Activated naive CD4-positive, alpha-beta T cell (primary cell): ENCODE measurements around the gene TSFM.

Source experiments
- DNase-seq, 4 experiments: peaks; one replicate each; lab custom pipeline; 2025; lab: John Stamatoyannopoulos, UW

The TSFM gene

DNA sequence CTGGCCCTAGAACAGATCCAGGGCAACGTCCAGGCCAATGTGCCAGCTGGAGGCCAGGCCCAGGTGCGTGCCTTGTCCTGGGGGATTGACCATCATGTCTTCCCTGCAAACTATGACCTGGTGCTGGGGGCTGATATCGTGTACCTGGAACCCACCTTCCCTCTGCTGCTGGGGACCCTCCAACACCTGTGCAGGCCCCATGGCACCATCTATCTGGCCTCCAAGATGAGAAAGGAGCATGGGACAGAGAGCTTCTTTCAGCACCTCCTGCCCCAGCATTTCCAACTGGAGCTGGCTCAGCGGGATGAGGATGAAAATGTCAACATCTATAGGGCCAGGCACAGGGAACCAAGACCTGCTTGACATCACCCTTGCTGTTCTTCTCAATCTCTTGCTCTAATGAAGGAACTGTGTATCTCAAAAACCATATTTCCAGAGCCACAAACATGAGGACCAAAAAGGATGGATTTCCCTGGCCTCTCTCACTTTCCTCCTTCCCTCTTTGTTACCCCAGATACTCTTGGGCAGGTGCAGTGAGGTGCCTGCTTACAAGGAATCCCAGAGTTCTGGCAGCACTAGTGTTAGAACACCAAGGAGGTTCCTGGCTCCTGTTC is 2.2 kb upstream of the TSFM start:
- DNase-seq = no peak

DNA sequence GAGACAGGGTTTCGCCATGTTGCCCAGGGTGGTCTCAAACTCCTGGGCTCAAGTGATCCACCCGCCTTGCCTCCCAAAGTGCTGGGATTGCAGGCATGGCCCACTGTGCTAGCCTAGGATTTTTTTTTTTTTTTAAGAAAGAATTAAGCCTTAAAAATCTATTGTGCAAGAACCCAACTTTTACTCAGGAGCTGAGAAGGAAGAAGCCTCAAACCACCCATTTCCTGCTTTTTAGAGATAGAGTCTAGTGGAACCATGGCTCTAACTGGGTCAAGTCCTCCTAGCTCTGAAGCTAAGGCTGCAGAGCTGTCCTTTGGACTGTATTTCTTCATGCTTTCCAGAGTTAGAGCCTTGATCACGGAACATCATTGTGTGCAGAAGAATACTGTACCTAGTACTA is 1.3 kb upstream of the TSFM start:
- DNase-seq = no peak

DNA sequence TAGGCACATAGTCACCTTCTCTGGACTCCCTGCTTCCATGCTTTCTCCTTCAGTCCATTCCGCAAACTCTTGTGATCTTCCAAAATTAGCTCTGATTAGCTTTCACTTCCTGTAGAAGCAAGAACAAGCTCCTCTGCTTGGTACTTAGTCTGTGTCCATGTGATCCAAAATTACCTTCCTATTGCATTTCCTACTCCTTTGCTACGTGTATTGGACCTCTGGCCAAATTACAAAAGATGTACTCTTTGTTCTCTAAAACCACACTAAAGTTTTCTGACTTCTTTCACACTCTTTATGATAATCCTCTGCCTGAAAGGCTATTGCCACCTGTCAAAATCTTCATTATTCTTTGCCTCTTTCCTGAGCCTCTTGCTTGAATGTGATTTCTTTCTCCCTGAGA is 786 bp upstream of the TSFM start:
- DNase-seq = no peak

DNA sequence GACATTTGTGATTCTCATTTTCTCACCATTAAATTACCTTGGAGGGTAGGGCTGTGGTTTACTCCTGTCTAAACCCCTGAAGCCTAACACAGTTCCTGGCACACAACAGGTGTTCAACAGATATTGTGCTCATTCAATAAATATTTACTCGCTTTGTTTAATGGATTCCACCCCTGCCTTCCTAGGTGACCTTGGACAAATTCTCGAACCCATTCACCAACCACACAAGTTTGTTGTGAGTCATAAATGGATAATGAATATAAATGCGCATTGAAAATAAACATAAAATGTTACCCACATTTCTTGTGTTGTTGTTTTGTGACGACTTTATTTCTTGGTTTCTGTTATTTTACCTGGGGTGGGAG is 362 bp upstream of the TSFM start:
- no peak for DNase-seq

DNA sequence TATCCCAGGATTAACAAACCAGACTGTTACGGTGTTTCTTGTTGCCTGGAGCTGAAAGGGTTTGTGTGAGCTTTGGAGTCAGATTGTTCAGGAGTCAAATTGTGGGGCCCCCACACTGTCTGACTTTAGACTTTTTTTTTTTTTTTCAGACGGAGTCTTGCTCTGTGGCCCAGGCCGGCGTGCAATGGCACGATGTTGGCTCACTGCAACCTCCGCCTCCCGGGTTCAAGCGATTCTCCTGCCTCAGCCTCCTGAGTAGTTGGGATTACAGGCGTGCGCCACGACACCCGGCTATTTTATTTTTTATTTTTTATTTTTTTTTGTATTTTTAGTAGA is 847 bp downstream of the TSFM start:
- DNase-seq = no peak

DNA sequence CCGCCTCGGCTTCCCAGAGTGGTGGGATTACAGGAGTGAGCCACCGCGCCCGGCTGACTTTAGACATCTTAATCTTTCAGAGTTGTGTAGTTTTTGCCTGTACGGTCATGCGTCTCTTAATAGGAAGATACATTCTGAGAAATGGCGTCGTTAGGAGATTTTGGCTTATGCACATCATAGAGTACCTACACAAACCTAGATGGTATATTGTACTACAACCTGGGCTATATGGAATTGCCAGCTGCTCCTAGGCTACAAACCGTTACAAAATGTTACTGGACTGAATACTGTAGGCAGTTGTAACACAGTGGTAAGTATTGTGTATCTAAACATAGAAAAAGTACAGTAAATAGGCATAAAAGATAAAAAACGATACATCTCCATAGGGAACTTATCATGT is 1.3 kb downstream of the TSFM start:
- DNase-seq = no peak

DNA sequence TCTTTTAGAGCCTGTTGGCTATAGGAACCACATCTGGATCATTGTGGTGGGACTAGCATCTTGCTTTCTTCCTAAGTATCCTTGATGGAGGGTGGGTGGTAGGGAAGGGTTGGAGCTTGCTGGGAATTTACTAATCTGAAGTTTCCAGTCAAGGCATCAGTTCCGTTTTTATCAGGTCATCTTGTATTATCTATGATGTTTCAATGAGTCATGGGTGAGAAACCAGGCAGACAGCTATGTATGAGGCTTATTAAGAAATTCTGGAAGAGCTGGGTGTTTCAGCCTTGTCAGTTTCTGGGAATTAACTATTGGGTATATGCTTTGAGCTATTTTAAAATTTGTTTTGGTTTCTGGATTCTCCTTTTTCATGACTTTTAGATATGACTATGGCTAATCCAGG is 11.3 kb downstream of the TSFM start:
- DNase-seq = no peak

DNA sequence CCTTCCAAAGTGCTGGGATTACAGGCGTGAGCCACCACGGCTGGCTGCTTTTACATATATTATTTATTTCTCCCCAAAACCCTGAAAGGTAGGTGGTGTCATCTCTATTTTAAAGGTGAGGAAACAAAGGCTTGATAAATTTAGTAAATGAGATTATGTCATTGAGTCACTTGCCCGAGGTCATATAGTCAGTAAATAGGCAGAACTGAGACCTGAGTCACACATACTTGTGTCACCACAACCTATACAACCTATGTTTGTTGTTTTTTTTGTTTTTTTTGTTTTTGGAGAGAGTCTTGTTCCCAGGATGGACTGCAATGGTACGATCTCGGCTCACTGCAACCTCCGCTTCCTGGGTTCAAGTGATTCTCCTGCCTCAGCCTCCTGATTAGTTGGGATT is 12.8 kb downstream of the TSFM start:
- DNase-seq = no peak

DNA sequence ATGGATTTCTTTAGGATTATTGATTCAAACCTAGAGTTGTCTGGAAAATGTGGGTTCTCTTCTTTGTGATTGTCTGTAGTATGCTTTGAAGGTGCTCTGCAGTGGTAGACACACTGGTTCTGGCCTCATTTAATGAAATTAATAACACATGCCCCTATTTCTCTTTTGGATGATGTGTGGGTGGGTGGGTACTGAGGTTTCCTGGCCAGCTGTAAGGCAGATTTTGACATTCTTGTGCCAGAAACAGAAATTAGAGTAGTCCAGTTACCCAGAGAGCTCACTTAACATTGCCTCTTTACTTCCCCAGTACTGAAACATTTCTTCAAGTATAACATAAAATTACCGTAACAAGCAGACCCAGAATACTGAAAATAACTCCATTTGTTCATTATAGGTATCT is 14.4 kb downstream of the TSFM start:
- DNase-seq = no peak

DNA sequence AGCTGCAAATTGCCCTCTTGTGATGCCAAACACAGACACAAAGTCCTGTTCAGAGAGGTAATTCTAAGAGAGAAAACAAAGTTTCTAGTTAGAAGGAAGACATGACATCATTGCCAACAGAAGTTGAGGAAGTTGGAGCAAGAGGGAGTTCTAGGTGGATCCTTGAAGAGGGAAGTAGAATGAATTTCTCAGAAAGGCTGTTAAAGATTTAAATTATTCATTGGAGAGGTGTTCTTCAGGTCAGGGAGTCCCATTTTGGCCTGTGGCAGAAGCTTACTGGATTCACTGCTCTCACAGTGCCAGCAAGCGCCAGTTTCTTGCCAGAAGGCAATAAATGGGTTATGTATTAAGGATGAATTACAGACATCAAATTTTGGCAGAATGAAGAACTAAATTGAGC is 15.3 kb downstream of the TSFM start:
- DNase-seq = no peak

DNA sequence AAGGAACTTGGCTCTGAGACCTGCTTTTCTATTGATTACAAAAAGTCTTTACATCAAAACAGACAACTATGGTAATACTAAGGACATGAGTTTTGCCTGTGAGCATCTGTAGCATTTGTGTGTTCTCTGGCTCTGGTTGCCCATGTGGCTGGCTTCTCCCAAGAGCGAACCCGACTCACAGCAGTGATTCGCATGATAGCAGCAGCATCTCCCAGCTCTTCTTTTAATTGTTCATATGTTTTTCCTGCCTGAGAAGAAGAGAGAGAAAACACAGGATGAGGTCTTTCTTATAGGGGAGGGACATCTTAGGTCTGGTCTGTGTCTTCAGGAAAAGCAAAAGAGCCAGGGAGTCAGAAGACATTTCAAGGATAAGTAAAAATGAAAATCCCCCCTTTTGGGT is 18.4 kb downstream of the TSFM start:
- DNase-seq = no peak

DNA sequence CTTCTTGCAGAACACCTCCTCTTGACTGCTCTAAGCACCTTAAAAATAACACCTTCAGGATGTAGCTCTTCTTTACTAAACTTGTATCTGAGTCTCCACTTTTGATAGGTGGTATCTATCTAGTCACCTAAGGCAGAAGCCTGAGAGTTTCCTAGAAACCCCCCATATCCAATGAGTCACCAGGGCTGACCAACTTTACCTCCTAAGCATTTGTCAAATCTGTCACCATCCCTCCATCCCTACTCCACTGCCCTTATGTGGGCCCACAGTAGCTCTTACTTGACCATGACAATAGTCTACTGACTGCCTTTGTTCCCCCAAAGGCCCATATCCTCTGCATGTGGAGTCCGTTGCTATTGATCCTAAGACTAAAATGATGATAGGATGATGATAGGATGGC is 20.0 kb downstream of the TSFM start:
- no peak for DNase-seq

DNA sequence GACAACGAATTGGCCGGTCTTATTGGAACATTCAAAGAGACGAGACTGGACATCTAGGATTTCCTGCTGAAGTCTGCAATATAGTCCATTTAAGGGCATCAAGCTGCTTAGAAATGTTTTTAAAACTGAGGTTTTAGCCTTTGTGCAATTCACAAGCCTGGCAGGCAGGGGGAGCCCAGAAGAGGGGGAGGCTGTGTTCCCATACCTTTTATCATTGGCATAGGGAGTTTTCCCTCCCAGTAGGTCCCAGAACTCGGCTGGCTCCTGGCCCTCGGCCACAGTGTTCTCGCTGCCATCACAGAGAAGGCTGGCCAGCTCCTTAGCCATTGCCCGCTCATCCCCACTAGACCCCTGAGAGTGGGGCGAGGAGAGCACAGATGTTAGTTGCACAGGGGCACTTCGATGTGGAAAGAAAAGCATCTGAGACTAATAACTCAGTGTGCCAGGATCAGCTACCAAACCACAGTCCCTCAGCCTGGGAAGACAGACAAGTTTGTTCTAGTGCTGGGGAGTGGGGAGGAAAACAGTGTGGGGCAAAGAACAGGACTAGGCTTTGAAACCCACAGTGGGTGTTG is 20.8 kb downstream of the TSFM start:
- peak in 1 of 4 experiments; percentile 13 for DNase-seq

DNA sequence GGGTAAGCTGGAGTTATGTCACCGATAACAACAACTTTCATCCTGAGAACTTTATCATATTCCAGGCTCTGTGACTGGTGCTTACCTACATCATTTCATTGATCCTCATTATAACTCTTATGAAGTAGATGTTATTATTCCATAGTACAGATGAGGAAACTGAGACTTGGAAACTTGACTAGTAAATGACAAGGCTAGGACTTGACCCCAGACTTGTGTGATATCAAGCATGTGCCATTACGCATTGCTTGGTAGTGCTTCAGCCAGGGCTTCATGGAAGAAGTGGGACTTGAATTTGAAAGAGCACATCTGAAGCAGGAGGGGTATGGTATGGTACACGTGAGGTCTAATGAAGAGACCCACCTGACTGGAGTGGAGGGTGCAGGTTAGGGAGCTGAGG is 24.1 kb downstream of the TSFM start:
- DNase-seq = no peak

DNA sequence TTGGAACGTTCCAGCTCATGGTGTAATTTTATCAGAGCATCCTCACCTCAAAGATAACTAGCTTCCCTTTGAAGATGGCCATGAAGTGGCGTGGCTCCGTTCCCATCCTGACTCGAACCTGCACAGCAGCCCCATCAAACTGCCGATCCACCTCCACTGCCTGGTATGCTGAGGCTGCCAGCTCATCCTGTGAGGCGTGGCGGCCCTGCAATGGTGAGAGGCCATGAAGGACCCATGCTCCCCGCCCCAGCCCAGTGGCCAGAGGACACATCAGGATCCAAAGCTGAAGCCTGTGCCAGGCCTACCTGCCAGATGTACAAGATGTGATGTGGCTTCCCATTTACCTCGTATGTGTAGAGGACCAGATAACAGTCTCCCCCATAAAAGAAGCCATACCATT is 24.7 kb downstream of the TSFM start:
- no peak for DNase-seq

DNA sequence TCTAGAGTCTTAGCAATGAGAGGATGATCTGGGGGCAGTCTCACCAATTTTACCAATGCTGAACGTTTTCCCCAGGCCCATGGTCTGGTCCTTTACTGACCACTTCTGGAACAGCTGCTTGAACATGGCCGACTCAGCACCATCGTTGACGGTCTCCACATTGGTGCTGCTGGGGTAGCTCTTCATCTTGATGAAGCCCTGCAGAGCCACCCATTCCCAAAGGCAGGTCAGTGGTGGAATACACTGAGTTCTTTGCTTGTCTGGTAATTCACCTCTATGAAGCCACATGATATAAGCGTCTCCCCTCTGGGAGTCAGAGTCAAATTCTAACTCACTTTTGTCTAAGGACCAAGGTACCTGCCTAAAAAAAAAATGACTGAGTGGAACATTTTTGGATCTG is 25.8 kb downstream of the TSFM start:
- no peak for DNase-seq

DNA sequence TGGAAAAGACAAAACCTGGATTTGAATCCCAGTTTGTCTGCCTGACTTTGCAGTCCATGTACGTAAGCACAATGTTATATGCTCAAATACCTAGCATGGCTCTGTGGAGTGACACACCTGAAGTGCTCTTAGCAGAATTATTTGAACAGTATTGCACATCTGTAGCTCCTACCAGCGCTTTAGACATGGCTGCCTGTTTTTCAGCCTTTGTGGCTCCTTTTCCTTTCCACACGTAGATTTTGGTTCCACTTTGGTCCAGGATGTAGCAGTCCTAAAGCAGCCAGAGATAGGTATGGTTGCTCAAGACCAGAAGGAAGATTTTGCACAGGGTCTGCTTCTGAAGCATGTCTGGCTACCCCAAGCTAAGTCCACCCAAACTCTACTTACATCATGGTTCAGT is 26.8 kb downstream of the TSFM start:
- DNase-seq = no peak

DNA sequence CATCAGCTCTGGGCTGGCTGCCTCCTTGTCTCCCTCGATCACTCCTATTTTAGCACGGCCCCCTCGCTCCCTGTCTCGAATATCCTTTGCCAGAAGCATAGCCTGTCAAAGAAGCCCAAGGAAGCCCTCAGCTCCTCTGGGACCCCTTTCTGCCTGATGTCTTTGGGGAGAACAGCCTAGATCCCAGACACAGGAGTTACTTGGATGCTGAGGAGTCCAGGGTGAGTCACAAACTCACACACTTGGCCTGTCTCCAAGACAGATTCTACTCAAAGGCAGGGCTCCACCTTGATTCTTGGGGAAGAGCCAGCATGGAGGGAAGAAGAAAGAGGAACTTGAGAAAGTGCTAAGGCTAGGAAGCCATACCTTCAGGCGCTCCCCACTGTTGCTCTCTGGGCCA is 27.9 kb downstream of the TSFM start:
- DNase-seq = no peak

DNA sequence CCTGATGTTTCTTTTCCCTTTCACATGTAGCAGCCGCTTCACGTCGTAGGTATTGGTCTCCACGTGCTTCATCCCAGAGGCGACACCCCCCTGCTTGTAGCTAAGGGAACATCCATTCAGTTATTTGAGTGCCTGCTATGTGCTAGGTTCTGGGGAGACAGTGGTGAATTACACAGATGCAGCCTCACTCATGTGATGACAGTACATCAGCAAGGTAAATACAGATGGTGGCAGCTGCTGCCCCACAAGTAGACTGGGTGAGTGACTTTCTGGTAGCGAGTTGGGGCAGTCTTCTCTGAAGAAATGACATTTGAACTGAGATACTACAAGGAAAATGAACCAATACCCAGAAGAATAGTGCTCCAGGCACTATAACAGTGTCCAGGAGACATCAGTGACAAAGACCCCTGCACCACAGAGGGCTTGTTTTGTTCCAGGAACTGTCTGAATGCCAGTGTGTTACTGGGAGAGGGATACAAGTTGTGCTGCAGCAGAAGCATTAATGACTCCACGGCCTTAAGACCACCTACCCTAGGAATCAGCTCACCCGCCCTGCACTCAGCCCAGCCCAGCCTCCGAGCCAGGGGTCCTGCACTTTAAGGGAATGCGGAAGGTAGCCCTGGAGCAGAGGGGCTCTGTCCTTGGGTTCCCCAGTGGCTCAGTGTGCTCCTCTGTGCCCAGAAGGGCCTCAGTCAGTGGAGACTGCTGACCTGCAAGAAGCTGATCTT is 28.6 kb downstream of the TSFM start:
- DNase-seq = no peak

DNA sequence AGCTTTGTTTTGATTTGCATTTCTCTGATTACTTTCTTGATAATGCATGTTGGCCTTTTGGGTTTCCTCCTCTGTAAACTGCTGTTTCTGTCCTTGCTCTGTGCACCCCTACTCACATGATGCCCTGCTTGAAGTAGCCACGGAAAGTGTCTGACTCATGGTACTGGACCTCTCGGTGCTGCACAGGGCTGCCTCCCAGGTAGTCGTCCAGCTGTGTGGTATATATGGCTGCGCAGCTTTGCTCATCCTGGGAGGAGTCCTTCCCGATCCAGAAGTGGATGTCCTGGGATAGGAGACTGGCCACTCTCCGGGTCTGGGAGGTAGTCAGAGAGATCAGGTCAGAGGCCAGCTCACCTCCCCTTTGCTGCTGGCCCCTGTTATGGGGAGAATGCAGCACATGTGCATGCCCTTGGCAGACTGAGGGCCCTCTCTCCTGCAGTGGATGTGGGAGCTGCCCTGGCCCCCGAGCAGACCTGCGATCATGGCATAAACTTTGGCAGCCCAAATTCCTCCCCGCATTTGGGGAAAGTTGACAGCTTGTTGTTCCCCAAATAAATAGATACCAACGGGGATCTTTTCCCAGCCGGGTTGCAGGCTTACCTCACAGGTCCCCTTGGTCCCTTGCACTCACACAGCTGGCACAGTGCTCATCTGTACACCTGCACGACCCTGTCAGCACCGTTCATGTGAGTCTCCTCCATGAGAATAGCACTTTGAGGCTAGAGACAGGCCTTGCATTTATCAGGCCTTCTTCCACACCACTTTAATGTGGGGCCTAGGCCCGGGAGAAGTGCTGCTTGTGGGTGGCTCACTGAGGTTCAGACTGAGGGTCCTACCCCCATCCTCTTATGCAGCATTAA is 30.8 kb downstream of the TSFM start:
- DNase-seq = no peak

DNA sequence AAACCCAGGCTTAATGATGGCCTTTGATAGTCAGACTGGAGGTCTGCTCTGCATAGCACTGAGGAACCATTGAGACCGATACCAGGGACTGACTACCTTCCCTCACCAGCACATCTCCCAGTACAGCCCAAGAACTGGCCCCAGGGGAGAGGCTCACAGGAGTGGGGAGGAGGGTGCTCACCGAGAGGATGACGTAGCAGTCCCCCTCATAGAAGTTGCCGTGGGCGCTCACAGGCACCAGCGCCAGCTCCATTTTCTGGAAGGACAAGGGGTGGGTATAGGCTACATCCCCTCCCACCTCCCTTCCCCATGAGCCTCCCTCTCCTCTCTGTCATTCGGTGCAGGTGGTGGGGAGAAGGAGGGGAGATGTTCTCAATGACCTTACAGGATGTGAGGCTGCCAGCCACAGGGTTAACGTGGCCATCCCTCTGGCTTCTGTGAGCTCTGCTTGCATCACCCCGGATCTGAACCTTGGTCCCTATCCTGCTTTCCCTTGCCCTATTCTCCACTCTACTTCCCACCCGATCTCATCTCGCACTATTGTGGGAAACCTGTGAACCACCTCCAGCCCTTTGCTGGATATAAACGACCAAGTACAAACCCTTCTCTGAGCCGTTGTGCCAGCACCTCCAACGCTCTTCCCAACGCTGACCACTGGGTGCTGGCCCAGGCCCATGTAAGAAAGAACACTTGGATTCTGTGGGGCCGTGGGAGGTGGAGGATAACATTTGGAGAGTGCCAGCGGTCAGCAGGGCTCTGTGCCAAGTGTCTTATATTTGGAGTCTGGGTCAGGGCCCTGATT is 31.6 kb downstream of the TSFM start:
- DNase-seq = no peak
